GM23338 (cell line): ENCODE measurements around the gene POU2AF3. TPM values are rescaled to one million over a fixed set of nuclear protein-coding genes. Genes with fewer than 3 reads are reported as not detected.

Source experiments
- CREB1 ChIP-seq: fragments of 250-450 bp; sonication (Bioruptor Pico); IDR thresholded peaks from 2 replicates; pipeline ENCODE4 v1.5.0; 2020; ENCODE audit warnings: low read depth, mild to moderate bottlenecking, moderate library complexity
- EZH2 ChIP-seq: fragments of 200-600 bp; sonication (generic); IDR thresholded peaks from one replicate; pipeline ENCODE4 v1.8.0; 2017; ENCODE audit warnings: antibody characterized with exemption, mild to moderate bottlenecking, low read depth; ENCODE audit not compliant: unreplicated experiment
- NANOG ChIP-seq: IDR thresholded peaks from 2 replicates; pipeline ENCODE4 v1.6.1; 2016; ENCODE audit warnings: antibody characterized with exemption, borderline replicate concordance
- POLR2AphosphoS5 ChIP-seq: IDR thresholded peaks from 2 replicates; pipeline ENCODE4 v1.6.1; 2016; ENCODE audit warnings: antibody characterized with exemption, low read depth
- STAT1 ChIP-seq: IDR thresholded peaks from one replicate; pipeline ENCODE4 v1.6.1; 2016; ENCODE audit warnings: antibody characterized with exemption; ENCODE audit not compliant: unreplicated experiment
- ZNF114 ChIP-seq: fragments of 250-450 bp; sonication (Bioruptor Pico); IDR thresholded peaks from 2 replicates; pipeline ENCODE4 v1.5.0; 2020; ENCODE audit warnings: mild to moderate bottlenecking, moderate library complexity
- ZNF331 ChIP-seq: fragments of 250-450 bp; sonication (Bioruptor Pico); IDR thresholded peaks from 2 replicates; pipeline ENCODE4 v1.5.0; 2020; ENCODE audit warnings: low read depth, mild to moderate bottlenecking, moderate library complexity
- polyA plus RNA-seq: library from polyadenylated mRNA; unstranded; fragments of >200 nt; fragmentation: Nextera tagmentation; extraction: Ambion mirVana; gene quantifications from 2 replicates; pipeline ENCODE4 v1.2.1, GENCODE V29; 2016
- total RNA-seq: library from RNA; depleted of rRNA; stranded (reverse); fragments of >200 nt; shearing (Covaris generic); gene quantifications from 2 replicates; pipeline ENCODE4 v1.2.3, GENCODE V29; 2014
- TF ChIP-seq, protein P1 (sequence below): fragments of 250-450 bp; sonication (Bioruptor Pico); IDR thresholded peaks from 2 replicates; pipeline ENCODE4 v1.5.0; 2020; ENCODE audit warnings: mild to moderate bottlenecking, moderate library complexity
- TF ChIP-seq, protein P2 (sequence below): IDR thresholded peaks from 2 replicates; pipeline ENCODE4 v1.6.1; 2016; ENCODE audit warnings: antibody characterized with exemption
- TF ChIP-seq, protein P3 (sequence below): IDR thresholded peaks from one replicate; pipeline ENCODE4 v1.6.1; 2018; ENCODE audit warnings: antibody characterized with exemption; ENCODE audit not compliant: unreplicated experiment
- TF ChIP-seq, protein P4 (sequence below), 2 experiments: fragments of 200-600 bp in 1 of 2; sonication (generic) in 1 of 2; conservative IDR thresholded peaks; 2 replicates each; pipeline versions ENCODE4 v1.5.1 to v1.6.1; 2016 to 2017; ENCODE audit warnings: antibody characterized with exemption in 2 of 2, low read depth in 2 of 2, mild to moderate bottlenecking in 2 of 2, moderate library complexity in 1 of 2

Gene POU2AF3
- total and polyA plus RNA-seq, 2 experiments from 2014 or later: 2.7 to 3.4 TPM

DNA sequence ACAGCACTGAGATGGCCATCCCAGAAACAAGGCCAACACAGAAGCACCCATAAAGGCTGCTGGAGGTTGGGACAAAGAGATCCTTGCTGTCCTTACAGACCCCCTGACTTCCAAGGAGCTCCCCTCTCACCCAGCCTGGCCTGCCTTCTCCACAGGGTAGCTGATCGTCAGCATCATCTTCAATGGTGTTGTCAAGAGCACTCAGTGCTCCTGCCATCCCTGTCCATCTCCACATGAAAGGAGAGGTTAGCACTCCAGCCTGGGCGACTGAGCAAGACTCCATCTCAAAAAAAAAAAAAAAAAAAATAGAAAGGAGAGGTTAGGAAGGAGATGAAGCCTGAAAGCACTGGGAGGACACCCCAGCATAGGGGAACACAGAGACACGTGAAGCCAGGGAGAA is 2.1 kb upstream of the POU2AF3 start (continued):
- TF ChIP-seq, protein P1, sequence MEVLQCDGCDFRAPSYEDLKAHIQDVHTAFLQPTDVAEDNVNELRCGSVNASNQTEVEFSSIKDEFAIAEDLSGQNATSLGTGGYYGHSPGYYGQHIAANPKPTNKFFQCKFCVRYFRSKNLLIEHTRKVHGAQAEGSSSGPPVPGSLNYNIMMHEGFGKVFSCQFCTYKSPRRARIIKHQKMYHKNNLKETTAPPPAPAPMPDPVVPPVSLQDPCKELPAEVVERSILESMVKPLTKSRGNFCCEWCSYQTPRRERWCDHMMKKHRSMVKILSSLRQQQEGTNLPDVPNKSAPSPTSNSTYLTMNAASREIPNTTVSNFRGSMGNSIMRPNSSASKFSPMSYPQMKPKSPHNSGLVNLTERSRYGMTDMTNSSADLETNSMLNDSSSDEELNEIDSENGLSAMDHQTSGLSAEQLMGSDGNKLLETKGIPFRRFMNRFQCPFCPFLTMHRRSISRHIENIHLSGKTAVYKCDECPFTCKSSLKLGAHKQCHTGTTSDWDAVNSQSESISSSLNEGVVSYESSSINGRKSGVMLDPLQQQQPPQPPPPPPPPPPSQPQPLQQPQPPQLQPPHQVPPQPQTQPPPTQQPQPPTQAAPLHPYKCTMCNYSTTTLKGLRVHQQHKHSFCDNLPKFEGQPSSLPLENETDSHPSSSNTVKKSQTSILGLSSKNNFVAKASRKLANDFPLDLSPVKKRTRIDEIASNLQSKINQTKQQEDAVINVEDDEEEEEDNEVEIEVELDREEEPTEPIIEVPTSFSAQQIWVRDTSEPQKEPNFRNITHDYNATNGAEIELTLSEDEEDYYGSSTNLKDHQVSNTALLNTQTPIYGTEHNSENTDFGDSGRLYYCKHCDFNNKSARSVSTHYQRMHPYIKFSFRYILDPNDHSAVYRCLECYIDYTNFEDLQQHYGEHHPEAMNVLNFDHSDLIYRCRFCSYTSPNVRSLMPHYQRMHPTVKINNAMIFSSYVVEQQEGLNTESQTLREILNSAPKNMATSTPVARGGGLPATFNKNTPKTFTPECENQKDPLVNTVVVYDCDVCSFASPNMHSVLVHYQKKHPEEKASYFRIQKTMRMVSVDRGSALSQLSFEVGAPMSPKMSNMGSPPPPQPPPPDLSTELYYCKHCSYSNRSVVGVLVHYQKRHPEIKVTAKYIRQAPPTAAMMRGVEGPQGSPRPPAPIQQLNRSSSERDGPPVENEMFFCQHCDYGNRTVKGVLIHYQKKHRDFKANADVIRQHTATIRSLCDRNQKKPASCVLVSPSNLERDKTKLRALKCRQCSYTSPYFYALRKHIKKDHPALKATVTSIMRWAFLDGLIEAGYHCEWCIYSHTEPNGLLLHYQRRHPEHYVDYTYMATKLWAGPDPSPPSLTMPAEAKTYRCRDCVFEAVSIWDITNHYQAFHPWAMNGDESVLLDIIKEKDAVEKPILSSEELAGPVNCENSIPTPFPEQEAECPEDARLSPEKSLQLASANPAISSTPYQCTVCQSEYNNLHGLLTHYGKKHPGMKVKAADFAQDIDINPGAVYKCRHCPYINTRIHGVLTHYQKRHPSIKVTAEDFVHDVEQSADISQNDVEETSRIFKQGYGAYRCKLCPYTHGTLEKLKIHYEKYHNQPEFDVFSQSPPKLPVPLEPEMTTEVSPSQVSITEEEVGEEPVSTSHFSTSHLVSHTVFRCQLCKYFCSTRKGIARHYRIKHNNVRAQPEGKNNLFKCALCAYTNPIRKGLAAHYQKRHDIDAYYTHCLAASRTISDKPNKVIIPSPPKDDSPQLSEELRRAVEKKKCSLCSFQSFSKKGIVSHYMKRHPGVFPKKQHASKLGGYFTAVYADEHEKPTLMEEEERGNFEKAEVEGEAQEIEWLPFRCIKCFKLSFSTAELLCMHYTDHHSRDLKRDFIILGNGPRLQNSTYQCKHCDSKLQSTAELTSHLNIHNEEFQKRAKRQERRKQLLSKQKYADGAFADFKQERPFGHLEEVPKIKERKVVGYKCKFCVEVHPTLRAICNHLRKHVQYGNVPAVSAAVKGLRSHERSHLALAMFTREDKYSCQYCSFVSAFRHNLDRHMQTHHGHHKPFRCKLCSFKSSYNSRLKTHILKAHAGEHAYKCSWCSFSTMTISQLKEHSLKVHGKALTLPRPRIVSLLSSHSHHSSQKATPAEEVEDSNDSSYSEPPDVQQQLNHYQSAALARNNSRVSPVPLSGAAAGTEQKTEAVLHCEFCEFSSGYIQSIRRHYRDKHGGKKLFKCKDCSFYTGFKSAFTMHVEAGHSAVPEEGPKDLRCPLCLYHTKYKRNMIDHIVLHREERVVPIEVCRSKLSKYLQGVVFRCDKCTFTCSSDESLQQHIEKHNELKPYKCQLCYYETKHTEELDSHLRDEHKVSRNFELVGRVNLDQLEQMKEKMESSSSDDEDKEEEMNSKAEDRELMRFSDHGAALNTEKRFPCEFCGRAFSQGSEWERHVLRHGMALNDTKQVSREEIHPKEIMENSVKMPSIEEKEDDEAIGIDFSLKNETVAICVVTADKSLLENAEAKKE (CRISPR knock-in tag): no peak
- TF ChIP-seq ZNF331 (CRISPR knock-in tag) (no peak), ZNF114 (CRISPR knock-in tag) (no peak), NANOG (no peak), EZH2 (no peak), CREB1 (CRISPR knock-in tag) (no peak), POLR2AphosphoS5 (no peak), STAT1 (no peak)
- TF ChIP-seq, protein P2, sequence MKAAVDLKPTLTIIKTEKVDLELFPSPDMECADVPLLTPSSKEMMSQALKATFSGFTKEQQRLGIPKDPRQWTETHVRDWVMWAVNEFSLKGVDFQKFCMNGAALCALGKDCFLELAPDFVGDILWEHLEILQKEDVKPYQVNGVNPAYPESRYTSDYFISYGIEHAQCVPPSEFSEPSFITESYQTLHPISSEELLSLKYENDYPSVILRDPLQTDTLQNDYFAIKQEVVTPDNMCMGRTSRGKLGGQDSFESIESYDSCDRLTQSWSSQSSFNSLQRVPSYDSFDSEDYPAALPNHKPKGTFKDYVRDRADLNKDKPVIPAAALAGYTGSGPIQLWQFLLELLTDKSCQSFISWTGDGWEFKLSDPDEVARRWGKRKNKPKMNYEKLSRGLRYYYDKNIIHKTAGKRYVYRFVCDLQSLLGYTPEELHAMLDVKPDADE: no peak
- TF ChIP-seq, protein P3, sequence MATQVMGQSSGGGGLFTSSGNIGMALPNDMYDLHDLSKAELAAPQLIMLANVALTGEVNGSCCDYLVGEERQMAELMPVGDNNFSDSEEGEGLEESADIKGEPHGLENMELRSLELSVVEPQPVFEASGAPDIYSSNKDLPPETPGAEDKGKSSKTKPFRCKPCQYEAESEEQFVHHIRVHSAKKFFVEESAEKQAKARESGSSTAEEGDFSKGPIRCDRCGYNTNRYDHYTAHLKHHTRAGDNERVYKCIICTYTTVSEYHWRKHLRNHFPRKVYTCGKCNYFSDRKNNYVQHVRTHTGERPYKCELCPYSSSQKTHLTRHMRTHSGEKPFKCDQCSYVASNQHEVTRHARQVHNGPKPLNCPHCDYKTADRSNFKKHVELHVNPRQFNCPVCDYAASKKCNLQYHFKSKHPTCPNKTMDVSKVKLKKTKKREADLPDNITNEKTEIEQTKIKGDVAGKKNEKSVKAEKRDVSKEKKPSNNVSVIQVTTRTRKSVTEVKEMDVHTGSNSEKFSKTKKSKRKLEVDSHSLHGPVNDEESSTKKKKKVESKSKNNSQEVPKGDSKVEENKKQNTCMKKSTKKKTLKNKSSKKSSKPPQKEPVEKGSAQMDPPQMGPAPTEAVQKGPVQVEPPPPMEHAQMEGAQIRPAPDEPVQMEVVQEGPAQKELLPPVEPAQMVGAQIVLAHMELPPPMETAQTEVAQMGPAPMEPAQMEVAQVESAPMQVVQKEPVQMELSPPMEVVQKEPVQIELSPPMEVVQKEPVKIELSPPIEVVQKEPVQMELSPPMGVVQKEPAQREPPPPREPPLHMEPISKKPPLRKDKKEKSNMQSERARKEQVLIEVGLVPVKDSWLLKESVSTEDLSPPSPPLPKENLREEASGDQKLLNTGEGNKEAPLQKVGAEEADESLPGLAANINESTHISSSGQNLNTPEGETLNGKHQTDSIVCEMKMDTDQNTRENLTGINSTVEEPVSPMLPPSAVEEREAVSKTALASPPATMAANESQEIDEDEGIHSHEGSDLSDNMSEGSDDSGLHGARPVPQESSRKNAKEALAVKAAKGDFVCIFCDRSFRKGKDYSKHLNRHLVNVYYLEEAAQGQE: no peak
- TF ChIP-seq, protein P4, sequence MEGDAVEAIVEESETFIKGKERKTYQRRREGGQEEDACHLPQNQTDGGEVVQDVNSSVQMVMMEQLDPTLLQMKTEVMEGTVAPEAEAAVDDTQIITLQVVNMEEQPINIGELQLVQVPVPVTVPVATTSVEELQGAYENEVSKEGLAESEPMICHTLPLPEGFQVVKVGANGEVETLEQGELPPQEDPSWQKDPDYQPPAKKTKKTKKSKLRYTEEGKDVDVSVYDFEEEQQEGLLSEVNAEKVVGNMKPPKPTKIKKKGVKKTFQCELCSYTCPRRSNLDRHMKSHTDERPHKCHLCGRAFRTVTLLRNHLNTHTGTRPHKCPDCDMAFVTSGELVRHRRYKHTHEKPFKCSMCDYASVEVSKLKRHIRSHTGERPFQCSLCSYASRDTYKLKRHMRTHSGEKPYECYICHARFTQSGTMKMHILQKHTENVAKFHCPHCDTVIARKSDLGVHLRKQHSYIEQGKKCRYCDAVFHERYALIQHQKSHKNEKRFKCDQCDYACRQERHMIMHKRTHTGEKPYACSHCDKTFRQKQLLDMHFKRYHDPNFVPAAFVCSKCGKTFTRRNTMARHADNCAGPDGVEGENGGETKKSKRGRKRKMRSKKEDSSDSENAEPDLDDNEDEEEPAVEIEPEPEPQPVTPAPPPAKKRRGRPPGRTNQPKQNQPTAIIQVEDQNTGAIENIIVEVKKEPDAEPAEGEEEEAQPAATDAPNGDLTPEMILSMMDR (conservative IDR thresholded peaks at IDR 0.05; ENCODE audit: low read depth in 2 of 2): no peak
